SK-MEL-5 (cell line): ENCODE measurements around the gene C4orf36. TPM values are rescaled to one million over a fixed set of nuclear protein-coding genes. Genes with fewer than 3 reads are reported as not detected.
A peak's percentile ranks its signal among the peaks of the same experiment; 100 is the strongest.

Source experiments
- DNase-seq: peaks from one replicate; pipeline ENCODE4 v3.0.0-alpha.2; 2016; ENCODE audit warnings: low read depth, low spot score
- in situ Hi-C: cut with HindIII; loops from 2 replicates; pipeline ENCODE4 v1.10.0; 2016; ENCODE audit warnings: low sequenced_read_pairs, high pct_unique_total_duplicates, low pct_unique_long_range_greater_than_20kb
- total RNA-seq: library from RNA; depleted of rRNA; stranded (reverse); fragments of >200 nt; shearing (Covaris generic); gene quantifications from 2 replicates; pipeline ENCODE4 v1.2.3, GENCODE V29; 2014; rRNA removed

The C4orf36 gene
- total RNA-seq, 1 experiment from 2014 or later, result 1.2 TPM

DNA sequence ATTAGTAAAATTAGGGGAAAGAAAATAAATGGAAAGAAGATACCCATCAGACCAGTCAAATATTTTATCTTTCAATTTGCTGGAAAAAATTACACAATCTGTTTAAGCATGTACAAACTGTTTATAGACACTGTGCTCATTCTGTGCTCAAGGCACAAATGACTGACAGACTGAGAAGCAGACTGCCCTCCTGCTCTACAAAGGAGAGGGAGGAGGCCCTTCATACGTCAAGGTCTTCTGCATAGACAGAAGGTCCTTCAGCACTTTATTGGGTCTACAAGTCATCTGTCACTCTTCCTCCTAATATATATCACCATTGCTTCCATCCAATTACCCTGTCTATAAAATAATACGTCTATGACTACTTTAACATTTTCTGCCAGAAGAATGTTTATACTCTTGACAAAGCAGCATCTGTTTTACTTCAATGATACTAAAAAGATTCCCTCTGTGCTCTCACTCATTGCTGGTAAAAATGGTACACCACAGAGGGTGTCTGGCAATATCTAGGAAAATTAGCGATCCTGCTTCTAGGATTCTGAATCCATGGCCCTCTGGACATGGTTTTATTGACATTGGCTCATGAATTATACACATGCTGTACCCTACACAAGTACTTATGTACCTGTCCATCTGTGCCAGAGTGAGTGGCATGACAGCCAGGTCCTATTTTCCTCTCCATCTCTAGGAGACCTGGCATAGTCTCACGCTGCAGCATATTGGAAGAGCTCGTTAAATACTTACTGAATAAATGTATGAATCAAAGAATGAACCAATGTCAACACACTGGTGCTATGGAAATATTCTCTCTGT is 54.3 kb downstream of the C4orf36 start:
- DNase-seq, result no peak

DNA sequence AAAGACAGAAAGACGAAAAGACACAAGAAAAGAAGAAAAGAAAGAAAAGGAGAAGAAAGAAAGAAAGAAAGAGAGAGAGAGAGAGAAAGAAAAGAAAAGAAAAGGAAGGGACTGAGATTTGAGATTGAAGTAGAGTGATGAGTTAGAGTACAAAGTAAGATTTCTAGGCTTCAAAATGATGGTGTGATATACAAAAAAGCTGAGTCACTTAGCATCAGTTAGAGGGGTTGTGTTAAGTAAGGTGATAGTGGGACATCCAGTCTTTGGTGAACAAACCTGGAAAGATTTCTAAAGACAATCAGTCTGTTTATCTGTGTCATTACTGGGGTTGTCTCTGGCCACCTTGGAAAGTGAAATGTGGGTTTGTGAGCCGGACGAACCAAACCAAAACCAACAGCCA is 56.5 kb downstream of the C4orf36 start:
- DNase-seq, result no peak
- in situ Hi-C loops, result no loop called here

More for the DNA sequence above, 54.3 kb downstream of the C4orf36 start:
- in situ Hi-C loops, result no loop called here

DNA sequence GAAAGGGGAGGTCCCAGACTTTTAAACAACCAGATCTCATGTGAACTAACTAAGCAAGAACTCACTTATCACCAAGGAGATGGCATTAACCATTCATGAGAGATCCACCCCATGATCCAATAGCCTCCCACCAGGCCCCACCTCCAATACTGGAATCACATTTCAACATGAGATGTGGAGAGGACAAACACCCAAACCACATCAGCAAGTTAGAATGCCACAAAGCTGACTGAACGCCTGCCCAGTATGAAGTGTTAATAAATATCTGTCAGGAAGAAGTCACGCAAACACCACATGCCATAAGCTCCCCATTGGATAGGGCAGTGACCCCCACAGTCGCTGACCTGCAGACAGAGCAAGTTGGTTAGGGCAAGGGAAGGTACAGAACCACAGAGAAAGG is 57.3 kb downstream of the C4orf36 start:
- in situ Hi-C loops, result no loop called here

DNA sequence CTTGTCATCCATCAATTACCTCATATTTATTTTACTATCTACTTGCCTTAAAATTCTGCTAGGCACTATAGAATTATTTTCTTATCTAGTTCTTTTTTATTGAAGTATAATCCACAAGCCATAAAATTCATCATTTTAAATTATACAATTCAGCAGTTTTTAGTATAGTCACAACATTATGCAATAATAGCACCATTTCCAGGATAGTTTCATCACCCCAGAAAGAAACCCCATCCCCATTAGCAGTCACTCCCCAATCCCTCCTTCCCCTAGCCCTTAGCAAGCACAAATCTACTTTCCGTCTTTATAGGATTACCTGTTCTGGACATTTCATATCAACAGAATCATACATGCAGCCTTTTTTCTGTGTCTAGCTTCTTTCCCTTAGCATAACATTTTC is 58.6 kb downstream of the C4orf36 start:
- DNase-seq, result no peak
- in situ Hi-C loops, result no loop called here

More for the DNA sequence above, 57.3 kb downstream of the C4orf36 start:
- DNase-seq, result peak; percentile 5

DNA sequence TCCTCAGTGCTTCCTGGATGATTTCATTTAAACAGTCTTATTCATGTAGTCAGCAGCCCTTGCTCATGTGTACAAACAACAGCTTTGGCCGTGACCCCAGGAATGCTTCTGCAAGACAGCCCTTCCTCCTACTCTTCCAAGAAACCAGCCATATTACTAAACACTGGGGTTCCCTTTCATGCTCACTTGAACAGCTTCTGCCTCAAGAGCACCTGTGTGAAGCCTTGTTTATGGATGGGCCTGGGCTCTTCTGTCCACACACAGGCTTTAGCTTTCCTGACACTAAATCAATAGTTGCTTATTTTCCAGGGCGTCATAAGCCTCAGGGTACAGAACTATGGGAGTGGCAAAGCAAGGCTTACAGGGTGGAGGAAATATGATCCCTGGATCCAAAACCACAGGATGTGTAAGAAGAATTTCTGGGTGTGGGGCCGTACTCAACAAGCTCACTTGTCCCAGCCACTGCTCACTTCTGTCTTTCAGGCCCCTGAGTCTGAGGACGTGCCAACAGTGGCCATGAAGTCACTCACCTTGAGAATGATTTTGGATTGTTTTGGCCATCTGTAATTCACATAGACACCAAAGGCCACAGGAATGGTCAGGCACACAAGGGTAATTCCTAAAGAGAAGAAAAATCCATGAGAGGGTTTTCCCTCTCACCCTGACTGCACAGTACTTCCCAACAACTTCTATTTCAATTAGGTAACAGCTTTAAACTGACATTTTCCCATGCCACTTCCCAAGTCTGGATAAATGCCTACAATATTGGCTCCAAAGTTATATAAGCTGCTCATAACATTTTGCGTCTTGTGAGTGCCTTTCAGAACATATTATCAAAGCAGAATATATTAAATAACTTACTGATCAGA is 60.7 kb downstream of the C4orf36 start:
- peak; percentile 79 for DNase-seq
- in situ Hi-C loops, result no loop called here

Other genes with a start within 250 kb of the C4orf36 start
- gene SLC10A6, start 43.0 kb downstream of the C4orf36 start, total RNA-seq, result not detected in 2 replicates
- gene AFF1, start 42.6 kb upstream of the C4orf36 start, total RNA-seq, result 10.2 and 10.9 TPM in 2 replicates